NT2/D1 (cell line): ENCODE data around the gene BSG.

Experiments
- DNase-seq: peaks from one replicate; pipeline ENCODE4 v3.0.0-alpha.2; 2011; ENCODE audit warnings: low read depth, low spot score
- H3K27me3 ChIP-seq: 2 replicates; pipeline ENCODE4 v1.6.0; 2011; ENCODE audit warnings: mild to moderate bottlenecking; ENCODE audit not compliant: insufficient read length, insufficient read depth
- H3K36me3 ChIP-seq: 2 replicates; pipeline ENCODE4 v1.6.1; 2011; ENCODE audit warnings: mild to moderate bottlenecking, low read length, mixed read lengths; ENCODE audit not compliant: insufficient read depth, insufficient read length
- H3K4me1 ChIP-seq: 2 replicates; pipeline ENCODE4 v1.5.1; 2011; ENCODE audit not compliant: insufficient read depth, insufficient read length
- H3K4me3 ChIP-seq: 2 replicates; pipeline ENCODE4 v1.5.1; 2011; ENCODE audit warnings: low read depth; ENCODE audit not compliant: insufficient read length
- H3K9ac ChIP-seq: 2 replicates; pipeline ENCODE4 v1.6.0; 2011; ENCODE audit warnings: low read depth; ENCODE audit not compliant: insufficient read length
- H3K9me3 ChIP-seq: 2 replicates; pipeline ENCODE4 v1.5.1; 2011; ENCODE audit warnings: mild to moderate bottlenecking, low read length; ENCODE audit not compliant: insufficient read depth
- SUZ12 ChIP-seq: IDR thresholded peaks from 2 replicates; pipeline ENCODE4 v1.6.1; 2011; ENCODE audit not compliant: insufficient read length, insufficient read depth; ENCODE audit errors: extremely low read depth
- YY1 ChIP-seq: IDR thresholded peaks from 2 replicates; pipeline ENCODE4 v1.6.1; 2011; ENCODE audit not compliant: insufficient read length, insufficient read depth
- ZNF274 ChIP-seq: IDR thresholded peaks from 2 replicates; pipeline ENCODE4 v1.6.1; 2011; ENCODE audit warnings: mild to moderate bottlenecking, low read depth, low read length

Gene BSG

GRCh38 chr19:536031-536880 lies 36.1 kb upstream of the BSG start:
- no peak overlapping the region for H3K9ac ChIP-seq
- H3K4me3 ChIP-seq, result no peak overlapping the region
- peaks cover 19% of the 10 kb centered on the region for H3K4me1 ChIP-seq
- DNase-seq, result no peak
- H3K9me3 ChIP-seq, result no peaks in the 10 kb centered on the region
- H3K36me3 ChIP-seq, result peaks cover 67% of the 10 kb centered on the region
- TF ChIP-seq ZNF274 (no peak), SUZ12 (no peak), YY1 (no peak)
- H3K27me3 ChIP-seq, result no peaks in the 10 kb centered on the region

- TF ChIP-seq YY1 (no peak), ZNF274 (no peak), SUZ12 (no peak)
- Histone ChIP-seq H3K4me3 (no peak overlapping the region), H3K36me3 (peaks cover 74% of the 10 kb centered on the region), H3K9me3 (no peaks in the 10 kb centered on the region), H3K27me3 (no peaks in the 10 kb centered on the region), H3K4me1 (peaks cover 19% of the 10 kb centered on the region), H3K9ac (no peak overlapping the region)
- DNase-seq, result no peak
Observed at GRCh38 chr19:536881-537404, 35.5 kb upstream of the BSG start.

GRCh38 chr19:538641-539428 lies 33.6 kb upstream of the BSG start:
- H3K9ac ChIP-seq, result no peak overlapping the region
- H3K4me1 ChIP-seq, result peaks cover 11% of the 10 kb centered on the region
- H3K9me3 ChIP-seq, result no peaks in the 10 kb centered on the region
- no peaks in the 10 kb centered on the region for H3K27me3 ChIP-seq
- no peak overlapping the region for H3K4me3 ChIP-seq
- DNase-seq, result no peak
- peaks cover 78% of the 10 kb centered on the region for H3K36me3 ChIP-seq
- TF ChIP-seq ZNF274 (no peak), SUZ12 (no peak), YY1 (no peak)

GRCh38 chr19:539429-540030 lies 32.9 kb upstream of the BSG start:
- Histone ChIP-seq H3K9me3 (no peaks in the 10 kb centered on the region), H3K4me3 (no peak overlapping the region), H3K36me3 (peaks cover 73% of the 10 kb centered on the region), H3K9ac (no peak overlapping the region), H3K27me3 (no peaks in the 10 kb centered on the region), H3K4me1 (peaks cover 7% of the 10 kb centered on the region)
- no peak for DNase-seq
- TF ChIP-seq YY1, result no peak
- no peak for TF ChIP-seq ZNF274

- H3K9ac ChIP-seq, result no peak overlapping the region
- H3K9me3 ChIP-seq, result no peaks in the 10 kb centered on the region
- DNase-seq, result no peak
- no peak overlapping the region for H3K4me3 ChIP-seq
- no peaks in the 10 kb centered on the region for H3K4me1 ChIP-seq
- peaks cover 59% of the 10 kb centered on the region for H3K36me3 ChIP-seq
- no peaks in the 10 kb centered on the region for H3K27me3 ChIP-seq
- TF ChIP-seq ZNF274 (no peak), SUZ12 (no peak), YY1 (no peak)
Observed at GRCh38 chr19:540867-541637, 31.3 kb upstream of the BSG start.

- no peaks in the 10 kb centered on the region for H3K9me3 ChIP-seq
- no peak for TF ChIP-seq YY1
- no peak overlapping the region for H3K4me3 ChIP-seq
- H3K4me1 ChIP-seq, result no peaks in the 10 kb centered on the region
- H3K9ac ChIP-seq, result no peak overlapping the region
- no peaks in the 10 kb centered on the region for H3K27me3 ChIP-seq
- peaks cover 52% of the 10 kb centered on the region for H3K36me3 ChIP-seq
- DNase-seq, result no peak
Observed at GRCh38 chr19:541699-542098, 30.7 kb upstream of the BSG start.
